Esophagus squamous epithelium (tissue), 5 donors: ENCODE measurements around the gene RCC1. TPM values are rescaled to one million over a fixed set of nuclear protein-coding genes. Genes with fewer than 3 reads are reported as not detected.
"Not testable (repeated sequence)": the region's sequence is repeated elsewhere in the genome, so short reads cannot be mapped to it uniquely, and the experiment has no call there.

ENCODE experiments used
- DNase-seq: peaks from one replicate; lab custom pipeline; 2025; lab: John Stamatoyannopoulos, UW
- H3K27ac ChIP-seq, 4 donors: fragments of 200-600 bp; sonication (generic); one replicate each; pipeline ENCODE4 v1.5.1; 2016 to 2019; ENCODE audit warnings: mild to moderate bottlenecking in 1 of 4
- H3K27me3 ChIP-seq, 4 donors: fragments of 200-600 bp; sonication (generic); 1 replicate in 3 of 4; 2 replicates in 1 of 4; pipeline versions ENCODE4 v1.5.1 to v1.6.0; 2017 to 2021; ENCODE audit warnings: antibody characterized with exemption in 1 of 4
- H3K36me3 ChIP-seq, 3 donors: fragments of 200-600 bp; sonication (generic); one replicate each; pipeline ENCODE4 v1.5.1; 2016 to 2019
- H3K4me1 ChIP-seq, 3 donors: fragments of 200-600 bp; sonication (generic); one replicate each; pipeline ENCODE4 v1.5.1; 2017 to 2019
- H3K4me3 ChIP-seq, 4 donors: fragments of 200-600 bp; sonication (generic); 1 replicate in 3 of 4; 2 replicates in 1 of 4; pipeline ENCODE4 v1.5.1; 2016 to 2019; ENCODE audit warnings: mild to moderate bottlenecking in 2 of 4, moderate library complexity in 1 of 4
- H3K9me3 ChIP-seq, 3 donors: fragments of 200-600 bp; sonication (generic); one replicate each; pipeline ENCODE4 v1.5.1; 2016 to 2019
- POLR2A ChIP-seq, 4 donors: fragments of 450-650 bp; IDR thresholded peaks; one replicate each; pipeline ENCODE4 v1.6.1; 2017; ENCODE audit warnings: antibody characterized with exemption in 4 of 4, mild to moderate bottlenecking in 4 of 4, moderate library complexity in 3 of 4
- WGBS, 2 donors: methylation state at CpG; one replicate each; pipeline ENCODE4 v1.1.5; 2018; 5-methylcytosine and 5-hydroxymethylcytosine counted together
- intact Hi-C: fragments of 100-400 bp; cut with DNase I; formaldehyde crosslinking; loops from one replicate; pipeline ENCODE4 v1.15.0; 2022
- total RNA-seq, 4 donors: library from RNA; depleted of rRNA; stranded (reverse); fragments of >200 nt; gene quantifications; one replicate each; pipeline ENCODE4 v1.1.0, GENCODE V29; 2016
- TF ChIP-seq, protein P1 (sequence below), 6 experiments: fragments of 450-650 bp in 4 of 6; fragments of 200-600 bp in 2 of 6; sonication (generic) in 2 of 6; IDR thresholded peaks; one replicate each; pipeline ENCODE4 v1.5.1; 2016 to 2019; ENCODE audit warnings: antibody characterized with exemption in 6 of 6, mild to moderate bottlenecking in 4 of 6, moderate library complexity in 4 of 6
- donor health status: DM: yes; HTN: yes; CAD: no.

RCC1 gene
- total RNA-seq, 4 donors from 2014 or later: 25.6 to 46.6 (median 35.8) TPM

DNA sequence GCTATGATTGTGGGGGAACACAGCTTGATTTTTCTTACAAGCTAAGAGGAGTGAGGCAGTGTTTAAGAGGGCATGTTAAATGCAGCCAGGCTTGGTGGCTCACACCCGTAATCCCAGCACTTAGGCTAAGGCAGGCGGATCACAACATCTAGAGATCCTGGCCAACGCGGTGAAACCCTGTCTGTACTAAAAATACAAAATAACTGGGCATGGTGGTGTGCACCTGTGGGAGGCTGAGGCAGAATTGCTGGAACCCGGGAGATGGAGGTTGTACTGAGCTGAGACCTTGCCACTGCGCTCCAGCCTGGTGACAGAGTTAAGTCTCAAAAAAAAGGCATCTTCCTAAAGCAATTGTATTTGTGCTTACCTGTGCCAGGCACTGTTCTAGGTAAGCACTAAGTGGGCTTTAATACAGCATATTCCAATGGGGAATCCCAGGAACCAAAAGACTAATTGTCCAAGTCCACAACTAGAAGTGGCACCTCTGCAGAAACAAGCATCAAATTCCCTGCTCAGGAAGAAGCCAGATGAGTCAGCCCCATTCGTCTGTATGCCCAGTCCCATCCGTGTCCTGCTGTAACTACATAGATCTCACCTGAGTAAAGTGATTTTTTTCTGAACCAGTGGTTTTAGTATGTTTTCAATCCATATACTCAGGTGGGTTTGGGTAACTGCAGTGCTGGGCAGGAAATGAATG is 4.6 kb downstream of the RCC1 start:
- Histone ChIP-seq H3K4me3 (peak overlapping the region in 2 of 4 donors; percentile 70 to 76), H3K36me3 (peaks cover 22 to 78% (median 48%) of the 10 kb centered on the region in 3 donors), H3K9me3 (no peaks in the 10 kb centered on the region), H3K27me3 (no peaks in the 10 kb centered on the region), H3K27ac (peak overlapping the region; percentile 90 to 93 (median 91)), H3K4me1 (peaks cover 13 to 69% (median 51%) of the 10 kb centered on the region in 3 donors)
- TF ChIP-seq POLR2A (IDR thresholded peaks at IDR 0.05): no peak
- TF ChIP-seq, protein P1, sequence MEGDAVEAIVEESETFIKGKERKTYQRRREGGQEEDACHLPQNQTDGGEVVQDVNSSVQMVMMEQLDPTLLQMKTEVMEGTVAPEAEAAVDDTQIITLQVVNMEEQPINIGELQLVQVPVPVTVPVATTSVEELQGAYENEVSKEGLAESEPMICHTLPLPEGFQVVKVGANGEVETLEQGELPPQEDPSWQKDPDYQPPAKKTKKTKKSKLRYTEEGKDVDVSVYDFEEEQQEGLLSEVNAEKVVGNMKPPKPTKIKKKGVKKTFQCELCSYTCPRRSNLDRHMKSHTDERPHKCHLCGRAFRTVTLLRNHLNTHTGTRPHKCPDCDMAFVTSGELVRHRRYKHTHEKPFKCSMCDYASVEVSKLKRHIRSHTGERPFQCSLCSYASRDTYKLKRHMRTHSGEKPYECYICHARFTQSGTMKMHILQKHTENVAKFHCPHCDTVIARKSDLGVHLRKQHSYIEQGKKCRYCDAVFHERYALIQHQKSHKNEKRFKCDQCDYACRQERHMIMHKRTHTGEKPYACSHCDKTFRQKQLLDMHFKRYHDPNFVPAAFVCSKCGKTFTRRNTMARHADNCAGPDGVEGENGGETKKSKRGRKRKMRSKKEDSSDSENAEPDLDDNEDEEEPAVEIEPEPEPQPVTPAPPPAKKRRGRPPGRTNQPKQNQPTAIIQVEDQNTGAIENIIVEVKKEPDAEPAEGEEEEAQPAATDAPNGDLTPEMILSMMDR (IDR thresholded peaks at IDR 0.05): peak in 2 of 6 experiments; percentile 3 to 19
- intact Hi-C loops: no loop called here
- 44 to 59% methylated on average over 8 of the region's 8 CpGs for WGBS, 2 donors
- no peak for DNase-seq

DNA sequence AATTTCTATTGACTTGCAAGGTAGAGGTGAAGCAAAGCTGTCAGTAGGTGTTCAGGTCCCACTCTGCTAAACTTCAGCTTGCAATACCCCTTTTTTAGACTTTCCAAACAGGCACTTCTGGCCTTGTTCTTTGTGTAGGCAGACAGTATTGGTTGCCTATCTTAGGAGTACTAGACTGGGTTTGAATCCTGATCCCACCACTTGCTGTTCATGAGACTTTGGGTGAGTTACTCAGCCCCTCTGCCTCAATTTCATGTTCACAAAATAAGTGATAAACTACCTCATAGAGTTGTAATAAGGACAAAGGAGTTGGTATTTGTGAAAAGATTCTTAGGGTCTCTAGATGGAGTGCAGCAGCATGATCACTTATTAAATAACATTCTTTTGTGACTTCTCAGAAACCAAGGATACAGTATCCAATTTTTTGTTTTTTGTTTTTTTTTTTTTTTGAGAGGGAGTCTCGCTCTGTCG is 5.2 kb downstream of the RCC1 start:
- Histone ChIP-seq H3K4me3 (peak overlapping the region in 2 of 4 donors; percentile 70 to 76), H3K27ac (peak overlapping the region in 3 of 4 donors; percentile 90 to 93 (median 92)), H3K4me1 (peaks cover 13 to 69% (median 51%) of the 10 kb centered on the region in 3 donors), H3K27me3 (no peaks in the 10 kb centered on the region), H3K9me3 (no peaks in the 10 kb centered on the region), H3K36me3 (peaks cover 22 to 78% (median 48%) of the 10 kb centered on the region in 3 donors)
- intact Hi-C loops: no loop called here
- no peak for TF ChIP-seq POLR2A (IDR thresholded peaks at IDR 0.05)
- TF ChIP-seq, protein P1 (IDR thresholded peaks at IDR 0.05): no peak
- no peak for DNase-seq
- 76 to 81% methylated on average over 2 of the region's 2 CpGs for WGBS, 2 donors

DNA sequence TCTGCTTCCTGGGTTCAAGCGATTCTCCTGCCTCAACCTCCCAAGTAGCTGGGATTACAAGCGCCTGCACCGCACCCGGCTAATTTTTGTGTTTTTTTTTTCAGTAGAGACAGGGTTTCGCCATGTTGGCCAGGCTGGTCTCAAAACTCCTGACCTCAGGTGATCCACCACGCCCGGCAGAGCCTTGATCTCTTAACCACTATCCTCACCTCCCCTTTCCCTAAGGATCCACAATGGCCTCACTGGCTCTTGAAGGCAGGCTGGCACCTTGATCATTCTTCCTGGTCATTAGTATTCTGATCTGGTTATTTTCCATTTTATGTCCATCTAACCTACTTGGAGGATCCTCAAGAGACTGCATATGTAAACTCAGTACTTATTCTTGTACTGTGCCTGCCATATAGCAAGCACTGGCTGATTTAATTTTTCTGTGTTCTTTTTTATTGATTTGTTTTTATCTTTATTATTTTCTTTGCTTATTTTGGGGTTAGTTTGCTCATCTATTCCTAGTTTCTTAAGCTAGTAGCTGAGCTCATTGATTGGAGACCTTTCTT is 6.3 kb downstream of the RCC1 start:
- Histone ChIP-seq H3K27me3 (no peaks in the 10 kb centered on the region), H3K4me3 (peak overlapping the region in 1 of 4 donors; percentile 8), H3K27ac (no peak overlapping the region), H3K36me3 (peaks cover 22 to 78% (median 48%) of the 10 kb centered on the region in 3 donors), H3K9me3 (no peaks in the 10 kb centered on the region), H3K4me1 (peaks cover 13 to 63% (median 51%) of the 10 kb centered on the region in 3 donors)
- no peak for DNase-seq
- intact Hi-C loops: no loop called here
- TF ChIP-seq, protein P1 (IDR thresholded peaks at IDR 0.05): no peak
- TF ChIP-seq POLR2A (IDR thresholded peaks at IDR 0.05): no peak
- 60 to 69% methylated on average over 1 to 7 of the region's 7 CpGs for WGBS, 2 donors

DNA sequence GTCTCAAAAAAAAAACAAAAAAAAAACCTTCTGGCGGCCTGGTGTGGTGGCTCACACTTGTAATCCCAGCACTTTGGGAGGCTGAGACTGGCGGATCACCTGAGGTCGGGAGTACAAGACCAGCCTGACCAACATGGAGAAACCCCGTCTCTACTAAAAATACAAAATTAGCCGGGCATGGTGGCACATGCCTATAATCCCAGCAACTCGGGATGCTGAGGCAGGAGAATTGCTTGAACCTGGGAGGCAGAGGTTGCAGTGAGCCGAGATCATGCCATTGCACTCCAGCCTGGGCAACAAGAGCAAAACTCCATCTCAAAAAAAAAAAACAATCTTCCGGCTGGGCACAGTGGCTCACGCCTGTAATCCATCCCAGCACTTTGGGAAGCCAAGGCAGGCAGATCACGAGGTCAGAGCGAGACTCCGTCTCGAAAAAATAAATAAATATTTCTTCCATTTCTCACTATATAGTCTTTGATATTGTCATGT is 8.6 kb downstream of the RCC1 start:
- H3K36me3 ChIP-seq: peaks cover 19 to 58% (median 41%) of the 10 kb centered on the region in 3 donors
- H3K4me3 ChIP-seq, intact Hi-C loops, H3K27ac ChIP-seq, DNase-seq, H3K9me3 ChIP-seq, H3K27me3 ChIP-seq: not testable (repeated sequence)
- peaks cover 21 to 61% (median 44%) of the 10 kb centered on the region in 3 donors for H3K4me1 ChIP-seq
- WGBS, 2 donors: 60 to 80% methylated on average over 13 of the region's 13 CpGs

DNA sequence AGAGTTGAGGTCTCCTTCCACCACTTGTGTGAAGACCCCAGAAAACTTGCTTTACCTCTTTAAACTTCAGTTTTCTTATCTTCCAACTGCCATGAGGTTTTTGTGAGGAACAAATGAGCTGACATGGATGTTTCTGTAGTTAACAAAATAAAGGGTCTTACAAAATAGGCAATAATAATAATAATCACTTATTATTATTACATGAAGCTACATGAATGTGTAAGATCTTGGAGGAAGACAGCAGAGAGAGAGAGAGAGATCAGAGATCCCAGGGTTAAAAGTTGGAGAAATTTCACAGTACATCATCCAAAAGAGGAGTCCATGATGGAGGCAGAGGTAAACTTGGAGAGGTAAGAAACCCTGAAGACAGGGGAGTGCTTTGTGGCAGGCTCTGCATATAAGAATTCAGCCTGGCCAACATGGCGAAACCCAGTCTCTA is 10.7 kb downstream of the RCC1 start:
- H3K4me3 ChIP-seq: no peak overlapping the region
- intact Hi-C loops: no loop called here
- H3K36me3 ChIP-seq: peaks cover 4 to 37% (median 23%) of the 10 kb centered on the region in 3 donors
- DNase-seq: no peak
- peaks cover 15 to 41% (median 26%) of the 10 kb centered on the region in 3 donors for H3K4me1 ChIP-seq
- H3K27me3 ChIP-seq: no peaks in the 10 kb centered on the region
- WGBS, 2 donors: 82 to 94% methylated on average over 1 of the region's 1 CpG
- no peak for TF ChIP-seq POLR2A (IDR thresholded peaks at IDR 0.05)
- TF ChIP-seq, protein P1 (IDR thresholded peaks at IDR 0.05): no peak
- no peaks in the 10 kb centered on the region for H3K9me3 ChIP-seq
- H3K27ac ChIP-seq: peak overlapping the region in 1 of 4 donors; percentile 0
